Measurements from ENCODE around the gene ADH7.
"Not testable (repeated sequence)": the region's sequence is repeated elsewhere in the genome, so short reads cannot be mapped to it uniquely, and the experiment has no call there.

ADH7 gene

DNA sequence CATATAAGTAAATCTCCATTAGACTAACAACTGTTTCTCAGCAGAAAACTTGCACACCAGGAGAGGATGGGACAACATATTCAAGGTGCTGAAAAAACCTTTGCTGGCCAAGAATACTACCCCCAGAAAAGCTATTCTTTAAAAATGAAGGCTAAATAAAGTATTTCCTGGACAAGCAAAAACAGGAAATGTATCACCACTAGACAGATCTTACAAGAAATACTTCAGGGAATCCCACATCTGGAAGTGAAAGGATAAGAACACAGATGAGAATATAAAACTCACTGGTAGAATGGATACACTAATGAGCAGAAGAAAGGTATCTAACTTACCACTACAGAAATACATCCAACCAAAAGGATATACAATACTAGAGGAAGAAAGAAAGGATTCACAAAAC, 55.6 kb downstream of the ADH7 start:
- no peak for DNase-seq (ENCODE audit: low spot score)

DNA sequence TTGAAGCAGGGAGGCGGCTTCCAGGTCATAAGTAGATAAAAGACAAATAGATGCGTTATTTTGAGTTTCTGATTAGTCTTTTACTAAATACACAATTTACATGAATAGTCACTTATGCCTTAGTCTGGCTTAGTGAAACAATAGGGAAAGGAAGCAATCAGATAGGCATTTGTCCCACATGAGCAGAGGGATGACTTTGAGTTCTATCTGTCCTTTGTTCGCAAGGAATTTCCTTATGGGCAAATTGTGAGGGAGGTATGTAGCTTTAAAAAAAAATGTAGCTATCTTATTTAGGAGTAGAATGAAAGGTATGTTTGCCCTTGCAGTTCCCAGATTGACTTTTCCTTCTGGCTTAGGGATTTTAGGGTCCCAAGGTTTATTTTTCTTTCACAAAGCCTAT, 56.3 kb downstream of the ADH7 start:
- DNase-seq (ENCODE audit: low spot score): no peak

DNA sequence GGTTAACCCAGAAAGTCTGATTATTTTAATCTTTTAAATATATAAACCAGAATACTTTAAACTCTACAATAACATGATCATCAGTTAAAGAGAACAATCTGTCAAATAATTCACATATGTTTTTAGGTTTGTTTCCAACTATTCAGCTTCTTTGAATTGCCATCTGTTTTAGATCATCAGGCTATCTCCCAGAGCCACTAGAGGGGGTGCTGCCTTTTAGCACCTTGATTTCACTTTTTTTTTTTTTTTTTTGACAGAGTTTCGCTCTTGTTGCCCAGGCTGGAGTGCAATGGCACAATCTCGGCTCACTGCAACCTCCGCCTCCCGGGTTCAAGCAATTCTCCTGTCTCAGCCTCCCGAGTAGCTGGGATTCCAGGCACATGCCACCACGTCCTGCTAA, 57.8 kb downstream of the ADH7 start:
- DNase-seq (ENCODE audit: low spot score): not testable (repeated sequence)

DNA sequence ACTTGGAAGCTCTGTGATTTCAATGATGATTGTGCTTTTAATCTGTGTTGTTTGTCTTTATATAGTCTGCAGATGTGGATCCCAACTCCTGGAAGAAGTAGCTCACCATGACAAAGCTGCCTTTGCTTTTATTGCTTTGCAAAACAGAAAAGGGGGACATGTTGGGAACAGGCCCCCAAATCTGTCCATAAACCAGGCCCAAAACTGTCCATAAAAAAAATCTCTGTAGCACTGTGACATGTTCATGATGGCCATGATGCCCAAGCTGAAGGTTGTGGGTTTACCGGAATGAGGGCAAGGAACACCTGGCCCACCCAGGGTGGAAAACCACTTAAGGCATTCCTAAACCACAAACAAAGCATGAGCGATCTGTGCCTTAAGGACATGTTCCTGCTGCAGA, 62.7 kb downstream of the ADH7 start:
- not testable (repeated sequence) for DNase-seq (ENCODE audit: low spot score)

DNA sequence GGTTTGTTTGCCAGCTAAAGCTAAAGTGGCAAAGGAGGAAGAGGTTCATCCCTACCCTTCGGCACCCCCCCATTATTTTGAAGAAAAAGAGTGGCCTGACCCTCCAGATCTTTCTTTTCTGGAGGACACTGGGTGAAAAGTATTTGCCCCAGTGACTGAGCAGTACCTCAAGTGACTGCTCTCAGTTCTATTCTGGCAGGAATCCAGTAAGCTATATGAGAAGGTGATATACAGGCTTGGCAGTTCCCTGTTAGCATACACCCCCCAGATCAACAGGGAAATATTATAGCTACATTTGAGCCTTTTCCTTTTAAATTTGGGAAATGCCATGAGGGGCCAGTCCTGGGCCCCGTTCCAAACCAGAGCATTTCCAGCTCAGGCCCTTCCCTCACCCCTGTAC, 67.3 kb downstream of the ADH7 start:
- DNase-seq (ENCODE audit: low spot score): not testable (repeated sequence)

DNA sequence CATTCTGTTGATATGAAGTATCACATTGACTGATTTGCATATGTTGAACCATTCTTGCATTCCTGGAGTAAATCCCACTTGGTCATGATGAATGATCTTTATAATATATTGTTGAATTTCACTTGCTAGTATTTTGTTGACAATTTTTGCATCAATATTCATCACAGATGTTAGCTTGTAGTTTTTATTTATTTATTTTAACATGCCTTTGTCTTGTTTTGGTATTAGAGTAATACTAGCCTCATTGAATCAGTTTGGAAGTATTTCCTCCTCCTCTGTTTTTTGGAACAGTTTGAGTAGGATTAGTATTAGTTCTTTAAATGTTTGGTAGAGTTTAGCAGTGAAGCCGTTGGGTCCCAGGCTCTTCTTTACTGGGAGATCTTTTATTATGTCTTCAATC, 68.7 kb downstream of the ADH7 start:
- no peak for DNase-seq (ENCODE audit: low spot score)

DNA sequence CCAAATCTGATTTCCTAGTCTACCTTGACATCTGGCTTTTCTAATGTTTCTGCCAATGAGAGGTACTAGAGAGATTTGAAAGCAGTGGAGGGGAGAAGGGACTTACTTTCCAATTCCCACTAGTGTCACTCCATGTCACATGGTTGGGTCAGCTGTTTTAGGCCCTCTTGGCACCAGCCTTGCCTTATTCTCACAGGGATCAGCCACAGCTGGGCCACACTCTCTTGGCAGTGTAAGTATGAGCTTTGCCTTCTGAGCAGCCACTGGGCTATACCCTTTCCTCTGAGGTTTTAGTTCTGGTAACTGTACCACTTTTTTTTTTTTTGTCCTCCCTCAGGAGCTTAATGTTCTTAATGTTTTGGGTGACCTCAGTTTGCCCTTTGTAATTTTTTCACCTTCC, 72.4 kb downstream of the ADH7 start:
- no peak for DNase-seq (ENCODE audit: low spot score)
